ENCODE results near the gene ARVCF.

The ARVCF gene

DNA sequence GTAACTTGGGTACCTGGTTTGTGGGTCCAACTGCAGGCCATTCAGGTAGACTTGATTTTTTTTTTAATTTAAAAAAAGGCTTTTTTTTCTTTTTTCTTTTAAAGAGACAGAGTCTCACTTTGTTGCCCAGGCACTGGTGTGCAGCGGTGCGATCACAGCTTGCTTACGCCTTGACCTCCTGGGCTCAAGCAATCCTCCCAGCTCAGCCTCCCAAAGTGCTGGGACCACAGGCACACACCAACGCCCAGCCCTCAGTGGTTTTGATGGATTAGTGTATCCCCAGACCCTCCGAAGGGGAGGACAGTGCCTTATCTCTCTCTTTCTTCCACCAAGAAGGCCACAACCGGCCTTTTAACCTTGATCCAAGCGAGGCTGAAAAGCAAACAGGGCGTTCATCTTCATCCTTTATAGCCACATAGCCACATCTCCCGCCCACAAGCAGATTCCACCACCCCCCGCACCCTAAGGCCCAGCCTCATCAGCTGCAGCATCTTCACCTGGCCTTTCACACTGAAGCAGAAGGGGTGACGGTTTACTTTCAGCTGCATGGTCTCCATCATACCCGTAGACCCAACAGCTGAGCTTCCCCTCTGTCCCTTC, 92.6 kb downstream of the ARVCF start:
- TF ChIP-seq POLR2AphosphoS5 (IDR thresholded peaks at IDR 0.05; ENCODE audit: low read depth, low read length): no peak
- no peak for TF ChIP-seq TAF1 (IDR thresholded peaks at IDR 0.05; ENCODE audit: borderline replicate concordance, insufficient read depth, low read length)
- no peak for TF ChIP-seq FOXP2 (optimal IDR thresholded peaks at IDR 0.05; ENCODE audit: borderline replicate concordance, extremely low read depth, extremely low read length, insufficient read depth)
- TF ChIP-seq, protein P1, sequence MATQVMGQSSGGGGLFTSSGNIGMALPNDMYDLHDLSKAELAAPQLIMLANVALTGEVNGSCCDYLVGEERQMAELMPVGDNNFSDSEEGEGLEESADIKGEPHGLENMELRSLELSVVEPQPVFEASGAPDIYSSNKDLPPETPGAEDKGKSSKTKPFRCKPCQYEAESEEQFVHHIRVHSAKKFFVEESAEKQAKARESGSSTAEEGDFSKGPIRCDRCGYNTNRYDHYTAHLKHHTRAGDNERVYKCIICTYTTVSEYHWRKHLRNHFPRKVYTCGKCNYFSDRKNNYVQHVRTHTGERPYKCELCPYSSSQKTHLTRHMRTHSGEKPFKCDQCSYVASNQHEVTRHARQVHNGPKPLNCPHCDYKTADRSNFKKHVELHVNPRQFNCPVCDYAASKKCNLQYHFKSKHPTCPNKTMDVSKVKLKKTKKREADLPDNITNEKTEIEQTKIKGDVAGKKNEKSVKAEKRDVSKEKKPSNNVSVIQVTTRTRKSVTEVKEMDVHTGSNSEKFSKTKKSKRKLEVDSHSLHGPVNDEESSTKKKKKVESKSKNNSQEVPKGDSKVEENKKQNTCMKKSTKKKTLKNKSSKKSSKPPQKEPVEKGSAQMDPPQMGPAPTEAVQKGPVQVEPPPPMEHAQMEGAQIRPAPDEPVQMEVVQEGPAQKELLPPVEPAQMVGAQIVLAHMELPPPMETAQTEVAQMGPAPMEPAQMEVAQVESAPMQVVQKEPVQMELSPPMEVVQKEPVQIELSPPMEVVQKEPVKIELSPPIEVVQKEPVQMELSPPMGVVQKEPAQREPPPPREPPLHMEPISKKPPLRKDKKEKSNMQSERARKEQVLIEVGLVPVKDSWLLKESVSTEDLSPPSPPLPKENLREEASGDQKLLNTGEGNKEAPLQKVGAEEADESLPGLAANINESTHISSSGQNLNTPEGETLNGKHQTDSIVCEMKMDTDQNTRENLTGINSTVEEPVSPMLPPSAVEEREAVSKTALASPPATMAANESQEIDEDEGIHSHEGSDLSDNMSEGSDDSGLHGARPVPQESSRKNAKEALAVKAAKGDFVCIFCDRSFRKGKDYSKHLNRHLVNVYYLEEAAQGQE (IDR thresholded peaks at IDR 0.05; ENCODE audit: insufficient read depth in 1 of 2, low read depth in 2 of 2, low read length in 2 of 2): no peak
- no peak for TF ChIP-seq SIN3A (IDR thresholded peaks at IDR 0.05; ENCODE audit: borderline replicate concordance, insufficient read depth, low read length)

DNA sequence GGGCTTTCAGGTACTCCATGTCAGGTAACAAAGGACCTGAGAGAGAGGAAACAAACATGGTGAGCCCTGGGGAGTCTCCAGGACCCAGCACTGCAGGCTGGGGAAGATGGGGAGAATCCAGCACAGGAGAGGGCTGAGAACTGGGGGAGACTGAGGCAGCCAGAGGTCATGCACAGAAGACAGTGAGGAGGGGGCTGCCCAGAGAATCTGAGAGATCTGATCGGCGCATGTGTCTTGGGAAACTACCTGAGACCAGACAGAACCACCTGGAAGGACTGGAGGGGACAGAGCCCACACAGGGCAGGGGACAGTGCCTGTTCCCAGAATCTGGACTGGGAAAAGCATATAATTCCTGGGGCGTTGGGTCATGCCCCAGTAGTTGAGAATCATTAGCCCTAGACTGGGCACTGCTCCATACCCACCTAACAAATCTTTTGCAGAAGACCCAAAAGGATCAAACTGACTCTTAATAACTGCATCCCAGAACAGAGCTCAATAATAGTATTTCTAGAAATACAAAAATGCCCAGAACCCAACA, 95.0 kb downstream of the ARVCF start:
- no peak for TF ChIP-seq SIN3A (IDR thresholded peaks at IDR 0.05; ENCODE audit: borderline replicate concordance, insufficient read depth, low read length)
- TF ChIP-seq POLR2AphosphoS5 (IDR thresholded peaks at IDR 0.05; ENCODE audit: low read depth, low read length): no peak
- TF ChIP-seq, protein P1 (IDR thresholded peaks at IDR 0.05; ENCODE audit: insufficient read depth in 1 of 2, low read depth in 2 of 2, low read length in 2 of 2): no peak
- no peak for TF ChIP-seq TAF1 (IDR thresholded peaks at IDR 0.05; ENCODE audit: borderline replicate concordance, insufficient read depth, low read length)
- no peak for TF ChIP-seq FOXP2 (optimal IDR thresholded peaks at IDR 0.05; ENCODE audit: borderline replicate concordance, extremely low read depth, extremely low read length, insufficient read depth)

All from PFSK-1 (cell line).